K562 (cell line): Measurements from ENCODE around the gene TP53BP2. TPM values are rescaled to one million over a fixed set of nuclear protein-coding genes. Genes with fewer than 3 reads are reported as not detected.

Experiments
- ATAC-seq: fragments of 200-7000 bp; cut with Tn5 transposase; 3 replicates; pipeline ENCODE4 v1.9.1; 2020; ENCODE audit warnings: moderate library complexity
- BruUV-seq: library from RNA; stranded (reverse); fragments of 400-500 nt; replicated peaks from 2 replicates; lab custom pipeline; 2021; lab: Mats Ljungman, UMichigan
- CTCF ChIA-PET: fragments of 300-600 bp; formaldehyde crosslinking; extraction: SDS; loops from one replicate; lab custom pipeline; 2021; ENCODE audit warnings: low intra/inter-chr PET ratio; lab: Yijun Ruan, JAX
- POLR2A ChIA-PET: fragments of 300-600, 350-650 bp; sonication (Branson Sonifier 250); formaldehyde crosslinking; extraction: SDS; loops from one replicate; lab custom pipeline; 2021; ENCODE audit warnings: antibody characterized with exemption, inconsistent platforms; lab: Yijun Ruan, JAX
- DNase-seq, 4 experiments: peaks; one replicate each; pipeline versions ENCODE4 v3.0.0 to v3.0.0-alpha.2; 2011 to 2018; ENCODE audit warnings: low spot score in 3 of 4, mixed read lengths in 3 of 4; ENCODE audit errors: extremely low read depth in 1 of 4
- FAIRE-seq: peaks from 2 replicates; lab custom pipeline; 2011; peaks lifted over from hg19 to GRCh38; lab: Jason Lieb, UNC
- H2AFZ ChIP-seq: 2 replicates; pipeline ENCODE4 v1.6.0; 2011; ENCODE audit warnings: low read depth, low read length, control low read depth, inconsistent platforms
- H3K27ac ChIP-seq: fragments of 200-600 bp; 3 replicates; pipeline ENCODE4 v1.8.0; 2011; ENCODE audit warnings: low read depth, mild to moderate bottlenecking, control low read depth, inconsistent platforms, low read length, moderate library complexity, mixed read lengths; ENCODE audit errors: extremely low read depth
- H3K27me3 ChIP-seq, 2 experiments: fragments of 300-600 bp in 1 of 2; 2 replicates in 1 of 2; 3 replicates in 1 of 2; pipeline versions ENCODE4 v1.6.0 to v1.8.0; 2011; ENCODE audit warnings: inconsistent platforms in 2 of 2, low read length in 2 of 2, mild to moderate bottlenecking in 1 of 2, mixed read lengths in 1 of 2, moderate library complexity in 1 of 2; ENCODE audit not compliant: control insufficient read depth in 2 of 2, insufficient read depth in 2 of 2
- H3K36me3 ChIP-seq: fragments of 300-600 bp; 3 replicates; pipeline ENCODE4 v1.8.0; 2011; ENCODE audit warnings: mild to moderate bottlenecking, low read length, inconsistent platforms; ENCODE audit not compliant: control insufficient read depth, insufficient read depth
- H3K4me1 ChIP-seq, 2 experiments: fragments of 200-600 bp in 1 of 2; replicated peaks in 1 of 2; 2 replicates in 1 of 2; 3 replicates in 1 of 2; pipeline versions ENCODE4 v1.5.1 to v1.8.0; 2011; ENCODE audit warnings: inconsistent platforms in 2 of 2, low read length in 2 of 2, mild to moderate bottlenecking in 1 of 2, mixed read lengths in 1 of 2, moderate library complexity in 1 of 2; ENCODE audit not compliant: control insufficient read depth in 2 of 2, insufficient read depth in 2 of 2
- H3K4me2 ChIP-seq: 2 replicates; pipeline ENCODE4 v1.6.1; 2011; ENCODE audit warnings: low read length, control low read depth, inconsistent platforms, mixed read lengths; ENCODE audit not compliant: insufficient read depth
- H3K4me3 ChIP-seq: fragments of 200-600 bp; sonication (generic), shearing (Covaris generic); 2 replicates; pipeline ENCODE4 v1.5.1; 2016; ENCODE audit warnings: control low read depth, inconsistent platforms
- H3K79me2 ChIP-seq: fragments of 200-600 bp; 3 replicates; pipeline ENCODE4 v1.8.0; 2011; ENCODE audit warnings: low read length, inconsistent platforms; ENCODE audit not compliant: control insufficient read depth, insufficient read depth
- H3K9ac ChIP-seq, 2 experiments: 2 replicates each; pipeline versions ENCODE4 v1.6.0 to v1.6.1; 2011; ENCODE audit warnings: low read depth in 2 of 2, low read length in 2 of 2, control low read depth in 1 of 2, inconsistent platforms in 1 of 2, mild to moderate bottlenecking in 1 of 2, mixed read lengths in 1 of 2; ENCODE audit not compliant: insufficient read depth in 1 of 2
- H3K9me1 ChIP-seq: one replicate; pipeline ENCODE4 v1.6.0; 2011; ENCODE audit warnings: inconsistent platforms, mild to moderate bottlenecking, low read length, moderate library complexity; ENCODE audit not compliant: control insufficient read depth, insufficient read depth
- H3K9me3 ChIP-seq: replicated peaks from 2 replicates; pipeline ENCODE4 v1.5.1; 2011; ENCODE audit warnings: low read depth, low read length, inconsistent platforms; ENCODE audit not compliant: control insufficient read depth, insufficient read depth
- H4K20me1 ChIP-seq: replicated peaks from 2 replicates; pipeline ENCODE4 v1.6.1; 2011; ENCODE audit warnings: low read length, inconsistent platforms, mixed read lengths; ENCODE audit not compliant: control insufficient read depth, insufficient read depth
- ARID3A ChIP-seq: IDR thresholded peaks from 2 replicates; pipeline ENCODE4 v1.6.1; 2012; ENCODE audit warnings: low read depth, low read length, improper control_type of control experiment, borderline replicate concordance
- CHAMP1 ChIP-seq: fragments of 450-650 bp; IDR thresholded peaks from 2 replicates; pipeline ENCODE4 v1.6.1; 2016; ENCODE audit warnings: mild to moderate bottlenecking
- CTCF ChIP-seq, 3 experiments: IDR thresholded peaks in 2 of 3; conservative IDR thresholded peaks in 1 of 3; 2 replicates each; pipeline ENCODE4 v1.5.1; 2011 to 2012; ENCODE audit warnings: low read length in 3 of 3, mild to moderate bottlenecking in 3 of 3, control low read depth in 2 of 3, improper control_type of control experiment in 1 of 3, inconsistent platforms in 1 of 3, low read depth in 1 of 3, mixed read lengths in 1 of 3, moderate library complexity in 1 of 3; ENCODE audit not compliant: insufficient read depth in 2 of 3
- KAT8 ChIP-seq: fragments of 450-650 bp; IDR thresholded peaks from 2 replicates; pipeline ENCODE4 v1.6.1; 2016; ENCODE audit warnings: low read depth, mild to moderate bottlenecking
- NFRKB ChIP-seq: fragments of 450-650 bp; IDR thresholded peaks from 2 replicates; pipeline ENCODE4 v1.6.1; 2016; ENCODE audit warnings: low read depth
- PPARD ChIP-seq: fragments of 250-450 bp; sonication (Bioruptor Pico); IDR thresholded peaks from 2 replicates; pipeline ENCODE4 v1.8.0; 2022; ENCODE audit warnings: inconsistent platforms, mild to moderate bottlenecking, moderate library complexity
- ZBTB9 ChIP-seq: fragments of 450-650 bp; formaldehyde crosslinking; IDR thresholded peaks from 2 replicates; pipeline ENCODE4 v1.4.0; 2020; ENCODE audit warnings: mild to moderate bottlenecking, moderate library complexity
- WGBS: fragments of 100-300 bp; shearing (Covaris generic); methylation state at CpG from one replicate; pipeline ENCODE4 v1.1.6; 2016; ENCODE audit warnings: low coverage, mixed read lengths; ENCODE audit not compliant: insufficient coverage; ENCODE audit errors: missing lambda C conversion rate; 5-methylcytosine and 5-hydroxymethylcytosine counted together
- in situ Hi-C: fragments of 300-500 bp; cut with MboI; formaldehyde crosslinking; loops from 4 replicates; pipeline ENCODE4 v1.15.0; 2018; ENCODE audit warnings: inconsistent platforms, mixed read lengths
- intact Hi-C: fragments of 100-400 bp; cut with micrococcal nuclease; formaldehyde crosslinking; loops from 2 replicates; pipeline ENCODE4 v1.14.2; 2022
- polyA plus RNA-seq, 8 experiments: library from polyadenylated mRNA; depleted of rRNA in 4 of 8; stranded (reverse) in 5 of 8; unstranded in 3 of 8; fragments of >200 nt; fragmentation: Nextera tagmentation in 2 of 8; fragmentation: Illumina TruSeq in 1 of 8; extraction: Ambion mirVana in 2 of 8; extraction: Trizol in 1 of 8; gene quantifications; 2 replicates each; pipeline versions ENCODE4 v1.2.1 to v1.2.3, GENCODE V29; 2011 to 2014; ENCODE audit warnings: inconsistent platforms in 1 of 8, missing spikeins in 1 of 8
- total RNA-seq, 7 experiments: library from RNA; depleted of rRNA in 6 of 7; stranded (reverse); fragments of >200 nt in 6 of 7; fragmentation: Illumina TruSeq in 2 of 7; extraction: Trizol in 2 of 7; gene quantifications; 2 replicates each; pipeline versions ENCODE4 v1.2.1 to v1.2.3, GENCODE V29; 2011 to 2021; ENCODE audit warnings: low replicate concordance in 1 of 7

The TP53BP2 gene
- total and polyA plus RNA-seq, 9 of the 15 experiments (the other 6 are each of a cell fraction or from before 2014, with no cell fraction given), result 17.0 to 69.6 (median 40.1) TPM

GRCh38 chr1:223775711-223776074, 70.1 kb downstream of the TP53BP2 start (continued):
- TF ChIP-seq ZBTB9 (CRISPR knock-in tag) (no peak; the same call in 1 of the 2 replicates), CTCF (IDR thresholded peaks at IDR 0.05 in 2 of 3, conservative IDR thresholded peaks at IDR 0.05 in 1 of 3; ENCODE audit: insufficient read depth in 2 of 3, low read depth in 1 of 3, low read length in 3 of 3) (no peak), NFRKB (peak; percentile 14; the same call in 1 of the 2 replicates), PPARD (no peak), KAT8 (no peak; the same call in 1 of the 2 replicates)

GRCh38 chr1:223775054-223775453, 70.7 kb downstream of the TP53BP2 start:
- CTCF ChIA-PET, result no interaction called here
- TF ChIP-seq ARID3A (no peak), CHAMP1 (no peak)

More at GRCh38 chr1:223775054-223775453, 70.7 kb downstream of the TP53BP2 start:
- Histone ChIP-seq H3K27ac (peak overlapping the region; percentile 87), H3K9ac (peak overlapping the region in 1 of 2 experiments; percentile 53; a peak in 2 of 4 replicates), H3K4me1 (peaks cover 29 to 63% of the 10 kb centered on the region in 2 experiments), H3K79me2 (peaks cover 22% of the 10 kb centered on the region; the same call in 2 of the 3 replicates), H3K4me2 (no peak overlapping the region), H4K20me1 (no peaks in the 10 kb centered on the region), H3K36me3 (peaks cover 94% of the 10 kb centered on the region), H3K27me3 (no peaks in the 10 kb centered on the region), H3K9me3 (no peaks in the 10 kb centered on the region), H3K9me1 (no peaks in the 10 kb centered on the region), H2AFZ (no peak overlapping the region), H3K4me3 (no peak overlapping the region)
- no TSS peak for BruUV-seq
- no peak for FAIRE-seq
- 36% methylated on average over 4 of the region's 4 CpGs for WGBS
- no peak for DNase-seq
- POLR2A ChIA-PET, result interaction anchor here (0.5 to 9.8 kb wide), 5 partner anchors 11 to 786 kb away, joined by 3 to 75 read pairs (median 3); no protein-coding TSS in a partner anchor
- intact Hi-C loops, result no loop called here
- in situ Hi-C loops, result no loop called here
- ATAC-seq, result no peak
